SW480 (cell line): ENCODE data around the gene DNAJC10.
A peak's percentile ranks its signal among the peaks of the same experiment; 100 is the strongest.
"Not testable (repeated sequence)": the region's sequence is repeated elsewhere in the genome, so short reads cannot be mapped to it uniquely, and the experiment has no call there.

Experiments used
- DNase-seq: peaks from one replicate; pipeline ENCODE4 v3.0.0-alpha.2; 2016; ENCODE audit warnings: low spot score

Gene DNAJC10, protein sequence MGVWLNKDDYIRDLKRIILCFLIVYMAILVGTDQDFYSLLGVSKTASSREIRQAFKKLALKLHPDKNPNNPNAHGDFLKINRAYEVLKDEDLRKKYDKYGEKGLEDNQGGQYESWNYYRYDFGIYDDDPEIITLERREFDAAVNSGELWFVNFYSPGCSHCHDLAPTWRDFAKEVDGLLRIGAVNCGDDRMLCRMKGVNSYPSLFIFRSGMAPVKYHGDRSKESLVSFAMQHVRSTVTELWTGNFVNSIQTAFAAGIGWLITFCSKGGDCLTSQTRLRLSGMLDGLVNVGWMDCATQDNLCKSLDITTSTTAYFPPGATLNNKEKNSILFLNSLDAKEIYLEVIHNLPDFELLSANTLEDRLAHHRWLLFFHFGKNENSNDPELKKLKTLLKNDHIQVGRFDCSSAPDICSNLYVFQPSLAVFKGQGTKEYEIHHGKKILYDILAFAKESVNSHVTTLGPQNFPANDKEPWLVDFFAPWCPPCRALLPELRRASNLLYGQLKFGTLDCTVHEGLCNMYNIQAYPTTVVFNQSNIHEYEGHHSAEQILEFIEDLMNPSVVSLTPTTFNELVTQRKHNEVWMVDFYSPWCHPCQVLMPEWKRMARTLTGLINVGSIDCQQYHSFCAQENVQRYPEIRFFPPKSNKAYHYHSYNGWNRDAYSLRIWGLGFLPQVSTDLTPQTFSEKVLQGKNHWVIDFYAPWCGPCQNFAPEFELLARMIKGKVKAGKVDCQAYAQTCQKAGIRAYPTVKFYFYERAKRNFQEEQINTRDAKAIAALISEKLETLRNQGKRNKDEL

DNA sequence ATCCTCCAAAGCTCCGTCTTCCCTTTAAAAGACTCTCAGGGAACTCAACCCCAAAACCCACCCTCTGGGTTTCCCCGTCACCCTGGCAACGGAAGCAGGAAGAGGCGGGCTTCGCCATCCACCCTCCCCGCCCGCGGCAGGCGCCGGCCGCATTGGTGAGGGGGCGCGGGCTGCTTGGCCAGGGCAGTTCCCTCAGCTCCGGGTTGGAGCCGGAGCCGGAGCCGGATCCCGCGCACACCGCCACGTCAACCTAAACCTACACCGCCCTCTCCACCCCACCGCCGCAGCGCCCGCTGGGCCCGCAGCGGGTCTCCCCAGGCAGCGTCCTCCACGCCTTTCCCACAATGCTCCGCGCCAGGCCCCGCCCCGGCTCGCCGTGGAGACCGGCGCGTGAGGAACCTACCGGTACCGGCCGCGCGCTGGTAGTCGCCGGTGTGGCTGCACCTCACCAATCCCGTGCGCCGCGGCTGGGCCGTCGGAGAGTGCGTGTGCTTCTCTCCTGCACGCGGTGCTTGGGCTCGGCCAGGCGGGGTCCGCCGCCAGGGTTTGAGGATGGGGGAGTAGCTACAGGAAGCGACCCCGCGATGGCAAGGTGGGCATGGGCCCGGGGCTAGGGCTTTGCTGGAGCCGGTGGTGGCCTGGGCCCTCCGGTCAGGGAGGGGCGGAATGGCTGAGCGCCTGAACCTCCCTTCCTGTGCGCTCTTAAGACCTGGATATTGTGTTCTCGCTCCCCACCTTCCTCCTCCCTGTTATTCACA is at the start of gene DNAJC10:
Gene DNAJC10, plus strand, starts transcription at position 366 of the 758 bp plus-strand sequence. CDS start 1,830 bp downstream, outside the sequence.
- peak; percentile 73 for DNase-seq

DNA sequence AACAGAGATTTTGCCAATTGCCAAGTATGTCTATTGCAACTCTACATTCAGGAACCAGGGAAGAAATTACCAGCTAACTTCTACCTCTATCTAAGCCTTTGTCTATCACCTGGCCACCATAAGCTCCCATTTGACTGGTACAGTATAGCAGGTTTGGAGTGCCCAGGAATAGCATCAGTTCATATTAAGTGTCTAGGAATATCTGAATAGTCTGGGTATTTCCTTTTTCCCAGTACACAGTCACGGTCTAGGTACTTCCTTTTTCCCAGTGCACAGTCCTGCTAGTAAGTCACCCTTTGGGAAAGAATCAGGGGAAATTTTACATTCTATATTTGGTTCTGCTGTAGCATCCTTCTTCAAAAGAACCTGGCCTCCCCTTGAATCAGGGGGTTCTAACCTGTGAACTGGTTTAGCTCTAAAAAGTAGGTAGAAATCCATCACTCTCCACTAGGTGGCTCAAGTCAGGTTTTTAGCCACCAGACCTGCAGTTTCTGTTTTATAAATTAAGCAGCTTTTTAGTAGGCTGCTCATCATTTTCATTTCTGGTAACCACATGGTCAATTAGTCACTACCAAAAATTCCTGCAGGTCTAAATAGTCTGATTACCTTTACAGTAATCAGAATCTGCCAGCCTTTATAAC is 49.3 kb upstream of the DNAJC10 start:
- DNase-seq = peak; percentile 35

DNA sequence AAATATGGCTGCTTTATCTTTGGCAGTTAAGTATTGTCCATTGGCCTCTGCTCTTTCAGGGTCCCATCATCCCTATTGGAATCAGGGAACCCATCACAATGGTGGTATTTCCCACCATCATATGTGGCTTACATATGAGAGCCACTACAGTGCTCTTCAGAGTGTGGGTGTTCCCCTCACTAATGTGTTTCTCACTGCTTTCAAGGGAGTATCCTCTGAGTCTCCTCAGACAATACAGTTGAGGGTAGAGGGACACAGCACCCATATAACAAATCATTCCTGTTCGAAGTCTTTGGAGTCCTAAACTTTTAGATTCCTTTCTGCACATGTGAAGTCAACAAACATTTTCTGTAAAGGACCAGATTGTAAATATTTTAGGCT is 48.8 kb upstream of the DNAJC10 start:
- DNase-seq = no peak

DNA sequence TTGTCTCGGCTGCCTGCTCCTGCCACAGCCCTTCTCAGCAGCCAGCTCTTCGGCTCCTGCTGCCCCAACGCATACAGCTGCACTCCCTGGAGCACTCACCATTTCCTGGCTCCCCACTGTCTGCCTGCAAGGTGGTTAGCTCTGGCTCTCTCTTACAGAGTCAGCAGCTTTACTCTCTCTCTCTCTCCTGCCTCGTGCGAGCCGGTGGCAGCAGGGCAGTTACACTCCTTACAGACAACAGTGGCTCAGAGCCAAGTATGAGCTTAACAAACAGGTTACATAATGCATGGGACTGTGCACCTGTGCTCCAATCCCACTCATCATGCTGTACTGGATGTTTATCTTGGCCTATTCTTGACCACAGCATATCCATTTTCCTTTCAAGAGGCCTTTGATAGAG is 47.4 kb upstream of the DNAJC10 start:
- DNase-seq = peak; percentile 54

DNA sequence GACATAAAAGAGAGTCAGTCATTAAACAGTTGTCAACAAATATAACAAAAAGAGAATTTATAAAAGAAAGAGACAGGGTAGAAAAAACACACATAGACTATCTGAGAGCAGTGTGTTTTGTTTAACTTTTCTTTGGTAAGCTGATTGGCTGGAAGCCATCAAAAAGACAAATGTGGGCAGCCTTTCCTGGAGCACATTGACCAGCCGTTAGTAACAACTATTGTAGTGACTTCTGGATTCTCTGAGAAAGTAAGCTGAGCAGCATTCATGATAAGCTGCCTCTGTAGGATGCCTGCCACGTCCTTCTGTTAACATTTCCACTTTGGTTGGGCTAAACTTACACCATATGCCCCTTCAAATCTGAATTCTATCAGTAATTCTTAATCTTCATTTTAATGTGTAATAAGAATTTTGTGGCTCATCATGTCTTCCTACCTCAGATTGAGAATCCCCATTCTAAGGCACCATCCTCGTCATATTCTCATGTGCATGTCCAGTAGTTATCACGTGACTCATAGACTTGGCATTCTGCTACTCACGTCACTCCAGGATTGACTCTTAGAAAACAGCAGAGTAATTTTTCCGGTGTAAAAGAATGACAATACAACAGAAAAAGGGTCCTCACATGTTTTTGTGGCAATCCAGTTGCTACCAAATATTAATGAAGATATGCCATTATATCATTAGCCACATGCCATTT is 43.4 kb upstream of the DNAJC10 start:
- DNase-seq = no peak

DNA sequence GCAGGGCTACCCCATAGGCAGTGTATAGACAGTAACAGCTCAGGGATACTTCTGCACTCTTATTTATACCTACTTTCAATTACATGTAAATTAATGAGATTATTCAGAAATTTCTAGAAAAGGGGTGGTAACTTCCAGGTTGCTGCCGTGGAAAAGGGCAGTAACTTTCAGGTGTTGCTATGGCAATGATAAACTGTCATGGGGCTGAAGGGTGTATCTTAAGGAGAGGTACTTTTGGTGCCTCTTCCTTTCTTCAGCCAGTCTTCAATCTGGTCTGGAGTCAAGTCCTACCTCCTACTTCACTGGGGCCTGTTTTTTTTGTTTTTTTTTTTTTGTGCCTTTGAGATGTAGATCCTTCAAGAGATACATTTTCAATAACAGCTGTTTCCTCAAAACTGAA is 35.2 kb upstream of the DNAJC10 start:
- no peak for DNase-seq

DNA sequence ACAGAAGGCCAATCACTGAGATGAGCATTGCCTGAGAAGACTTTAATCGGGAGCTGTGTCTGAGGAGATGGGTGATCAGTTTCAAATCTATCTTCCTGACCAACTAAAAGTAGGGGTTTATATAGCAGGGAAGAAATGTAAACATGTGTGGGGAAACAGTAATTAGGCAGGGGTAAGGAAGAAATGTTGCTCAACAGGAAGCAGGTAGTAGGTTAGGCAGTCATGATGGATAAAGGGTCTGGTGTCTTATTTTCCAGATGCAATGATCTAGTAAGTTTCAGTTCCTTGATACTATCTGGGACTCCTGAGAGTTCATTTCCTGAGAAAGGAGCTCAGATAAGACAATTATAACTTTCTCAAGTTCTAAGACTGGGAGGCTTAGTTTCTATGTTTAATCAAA is 33.8 kb upstream of the DNAJC10 start:
- no peak for DNase-seq

DNA sequence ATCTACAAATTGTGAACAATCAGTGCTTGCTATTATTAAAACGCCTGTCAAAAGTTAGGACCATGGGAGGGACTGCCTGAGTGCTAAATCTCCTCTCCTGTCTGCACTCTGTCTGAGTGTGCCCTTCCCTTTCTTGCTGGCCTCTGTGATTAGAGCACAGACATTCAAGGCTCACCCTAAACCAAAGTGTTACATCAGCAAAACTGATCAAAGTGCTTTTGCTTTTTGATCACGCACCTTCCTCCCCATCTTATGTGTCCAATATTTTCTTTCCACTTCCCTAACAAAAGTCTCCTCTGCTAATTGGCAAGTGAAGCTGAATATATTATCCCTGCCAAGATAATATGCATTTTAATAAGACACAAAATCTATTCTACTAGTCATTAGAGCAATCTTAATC is 30.5 kb upstream of the DNAJC10 start:
- no peak for DNase-seq

DNA sequence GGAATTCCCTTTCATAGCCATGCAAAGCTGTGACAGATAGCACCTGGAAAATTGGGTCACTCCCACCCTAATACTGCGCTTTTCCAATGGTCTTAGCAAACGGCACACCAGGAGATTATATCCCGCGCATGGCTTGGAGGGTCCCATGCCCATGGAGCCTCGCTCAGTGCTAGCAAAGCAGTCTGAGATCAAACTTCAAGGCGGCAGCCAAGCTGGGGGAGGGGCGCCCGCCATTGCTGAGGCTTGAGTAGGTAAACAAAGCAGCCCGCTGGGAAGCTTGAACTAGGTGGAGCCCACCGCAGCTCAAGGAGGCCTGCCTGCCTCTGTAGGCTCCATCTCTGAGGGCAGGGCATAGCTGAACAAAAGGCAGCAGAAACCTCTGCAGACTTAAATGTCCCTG is 29.3 kb upstream of the DNAJC10 start:
- DNase-seq = not testable (repeated sequence)

DNA sequence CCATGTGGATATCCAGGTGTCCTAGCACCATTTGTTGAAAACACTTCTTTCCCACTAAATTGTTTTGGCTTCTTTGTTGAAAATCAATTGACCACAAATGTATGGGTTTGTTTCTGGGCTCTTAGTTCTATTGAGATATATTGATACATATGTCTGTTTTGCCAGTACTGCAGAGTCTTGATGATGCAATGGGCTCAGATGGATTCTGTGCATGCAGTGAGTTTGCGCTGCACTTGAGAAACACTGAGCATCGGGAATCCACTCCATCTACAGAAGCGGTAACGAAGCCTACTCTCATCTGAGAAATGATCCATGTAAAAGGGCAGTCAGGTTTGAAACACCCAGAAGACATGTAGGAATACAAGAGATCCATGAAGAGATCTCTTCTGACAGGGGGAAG is 21.9 kb upstream of the DNAJC10 start:
- no peak for DNase-seq

DNA sequence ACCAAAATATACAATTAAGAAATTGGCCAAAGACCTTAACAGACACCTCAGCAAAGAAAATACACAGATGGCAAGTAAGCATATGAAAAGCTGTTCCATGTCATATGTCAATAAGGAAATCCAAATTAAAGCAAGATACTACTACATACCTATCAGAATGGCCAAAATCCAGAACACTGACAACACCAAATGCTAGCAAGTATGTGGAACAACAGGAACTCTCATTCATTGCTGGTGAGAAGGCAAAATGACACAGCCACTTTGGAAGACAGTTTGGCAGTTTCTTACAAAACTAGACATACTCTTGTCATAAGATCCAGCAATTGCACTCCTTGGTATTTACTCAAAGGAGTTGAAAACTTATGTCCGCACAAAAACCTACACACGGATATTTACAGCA is 20.3 kb upstream of the DNAJC10 start:
- DNase-seq = no peak

DNA sequence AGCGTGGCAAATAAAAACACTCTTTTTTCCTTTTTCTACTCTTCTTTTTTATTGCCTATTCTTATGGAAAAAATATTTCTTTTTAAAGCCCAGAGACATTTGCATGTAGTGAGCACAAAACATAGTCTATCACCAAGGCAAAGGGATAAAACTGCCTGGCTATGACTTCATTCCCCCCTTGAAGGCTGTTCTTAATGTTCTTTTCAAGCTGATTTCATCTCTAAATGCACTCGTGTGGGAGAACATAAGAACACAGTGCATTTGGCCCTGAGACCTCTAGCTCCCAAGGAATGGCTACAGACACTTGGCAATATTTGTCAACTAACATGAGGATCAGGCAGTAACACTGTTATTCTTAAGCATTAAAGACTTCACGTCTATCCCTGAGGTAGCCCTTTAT is 17.4 kb upstream of the DNAJC10 start:
- no peak for DNase-seq

DNA sequence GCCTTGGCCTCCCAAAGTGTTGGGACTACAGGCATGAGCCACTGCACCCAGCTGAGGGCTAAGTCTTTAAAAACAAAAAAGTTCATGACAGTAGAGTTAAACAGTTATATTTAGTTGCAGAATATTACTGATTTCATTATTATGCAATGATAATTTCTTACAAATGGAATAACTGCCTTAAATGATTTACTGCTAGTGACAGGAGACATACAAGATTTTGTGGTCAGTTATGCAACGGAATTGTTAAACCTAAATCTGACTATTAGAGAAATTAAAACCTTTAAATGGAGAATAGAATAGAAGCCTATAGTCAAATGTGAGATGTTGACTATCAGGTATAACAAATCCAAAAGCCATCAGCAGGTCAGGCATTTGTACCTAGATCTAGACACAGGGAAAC is 10.3 kb upstream of the DNAJC10 start:
- DNase-seq = no peak

DNA sequence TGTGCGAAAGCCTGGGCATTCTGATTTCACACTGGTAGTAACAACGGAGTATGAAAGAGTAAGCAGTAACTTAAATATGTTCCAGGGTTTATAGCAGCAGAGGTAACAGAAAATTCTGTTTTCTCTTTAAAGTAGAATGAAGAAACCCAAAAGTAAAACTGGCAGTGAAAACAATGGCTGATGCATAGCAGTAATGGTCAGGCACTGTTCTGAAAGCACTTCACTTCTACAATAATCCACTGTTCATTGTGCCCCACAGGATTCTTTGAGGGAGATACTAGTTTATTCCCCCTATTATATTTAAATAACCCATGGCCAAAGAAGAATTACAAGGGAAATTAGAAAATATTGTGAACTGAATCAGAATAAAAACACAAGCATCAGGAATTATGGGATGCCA is 9.3 kb upstream of the DNAJC10 start:
- DNase-seq = no peak

DNA sequence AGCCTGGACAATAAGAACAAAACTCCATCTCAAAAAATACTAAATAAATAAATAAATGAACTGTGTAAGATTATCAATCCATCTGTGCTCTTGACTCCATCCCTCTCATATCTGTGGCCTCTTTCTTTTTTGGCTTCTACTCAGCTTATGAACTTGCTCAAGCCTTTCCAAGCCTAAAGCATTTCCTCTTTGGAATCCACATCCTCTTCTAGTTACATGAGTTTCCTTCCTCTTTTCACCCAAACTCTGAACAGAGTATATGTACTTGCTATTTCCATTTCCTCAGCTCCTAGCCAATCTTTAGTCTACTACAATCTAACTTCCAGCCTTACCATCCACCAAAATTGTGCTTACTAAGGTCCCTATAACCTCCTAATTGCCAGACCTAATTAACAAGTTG is 2.5 kb upstream of the DNAJC10 start:
- DNase-seq = no peak

DNA sequence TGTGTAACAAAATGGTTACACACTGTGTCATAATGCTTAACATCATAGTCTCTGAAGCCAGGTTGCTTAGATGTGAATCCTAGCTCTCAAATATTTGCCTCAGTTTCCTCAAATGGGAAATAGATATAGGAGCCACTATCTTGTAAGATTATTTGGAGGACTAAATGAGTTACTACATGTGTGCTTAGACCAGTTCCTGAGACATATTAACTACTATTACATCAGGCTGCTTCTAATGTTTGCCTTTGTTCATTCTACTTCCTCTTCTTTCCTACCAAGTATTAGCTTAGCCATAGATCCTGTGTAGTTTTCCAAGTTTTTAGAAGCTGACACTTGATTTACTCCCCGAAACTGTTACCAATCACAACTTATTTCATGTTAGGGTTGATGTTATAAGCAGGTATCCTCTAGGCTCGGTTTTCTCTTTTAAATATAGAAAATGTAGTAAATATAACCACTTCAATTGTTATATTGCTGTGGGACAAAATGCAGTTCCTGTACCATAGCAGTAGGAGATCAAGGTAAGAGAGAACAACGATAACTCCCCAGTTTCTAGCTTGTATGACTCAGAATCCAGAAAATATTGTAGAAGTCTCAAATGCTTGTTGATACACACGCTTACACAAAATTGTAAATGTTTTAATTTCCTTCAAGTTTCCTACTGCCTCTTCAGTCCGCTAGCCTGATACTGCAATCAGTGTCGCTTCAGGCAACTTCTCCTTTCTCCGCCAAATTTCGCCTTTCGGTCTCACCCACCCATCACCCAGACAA is 751 bp upstream of the DNAJC10 start:
- peak; percentile 45 for DNase-seq

DNA sequence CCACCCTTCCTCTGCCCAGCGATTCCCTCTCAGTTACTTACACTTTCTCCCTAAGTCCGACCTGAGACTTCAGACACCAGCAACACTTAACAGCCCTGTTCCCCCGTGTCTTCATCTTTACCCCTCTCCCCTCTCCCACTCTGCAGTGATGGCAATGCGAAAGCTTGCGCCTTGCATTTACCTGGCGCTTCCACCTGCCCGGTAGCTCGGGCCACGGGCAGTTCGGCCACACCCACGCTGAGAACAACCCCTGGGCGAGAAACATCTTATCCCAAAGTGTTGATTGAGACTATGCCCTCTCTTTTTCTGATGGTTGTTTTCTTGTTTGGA is 558 bp downstream of the DNAJC10 start:
- DNase-seq = peak; percentile 59

DNA sequence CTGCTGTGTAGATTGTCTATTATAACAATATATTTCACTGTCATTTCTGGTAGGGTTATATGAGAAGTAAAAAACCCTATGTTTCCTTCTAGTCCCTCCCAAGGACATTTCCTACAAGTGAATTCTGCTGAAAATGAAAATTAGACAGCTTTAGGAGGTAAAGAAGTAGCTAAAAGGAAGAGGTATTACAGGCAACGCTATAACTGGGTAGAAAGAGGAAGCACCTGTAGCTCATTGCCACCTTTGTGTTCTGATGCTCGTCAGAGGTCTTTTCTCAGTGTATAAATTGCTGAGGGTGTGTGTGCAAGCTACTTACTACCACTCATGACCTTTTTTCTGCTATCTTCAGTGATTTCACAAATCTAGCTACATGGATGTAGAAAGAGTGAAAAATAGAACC is 1.4 kb downstream of the DNAJC10 start:
- peak; percentile 17 for DNase-seq

DNA sequence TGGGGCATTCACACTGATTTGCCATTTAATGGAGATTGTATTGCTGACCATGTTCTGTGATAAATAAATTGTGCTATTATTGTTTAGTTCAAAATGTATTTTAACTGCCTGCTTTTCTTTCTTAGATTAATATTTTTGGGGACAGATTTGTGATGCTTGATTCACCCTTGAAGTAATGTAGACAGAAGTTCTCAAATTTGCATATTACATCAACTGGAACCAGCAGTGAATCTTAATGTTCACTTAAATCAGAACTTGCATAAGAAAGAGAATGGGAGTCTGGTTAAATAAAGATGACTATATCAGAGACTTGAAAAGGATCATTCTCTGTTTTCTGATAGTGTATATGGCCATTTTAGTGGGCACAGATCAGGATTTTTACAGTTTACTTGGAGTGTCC is 1.8 kb downstream of the DNAJC10 start:
- DNase-seq = no peak

DNA sequence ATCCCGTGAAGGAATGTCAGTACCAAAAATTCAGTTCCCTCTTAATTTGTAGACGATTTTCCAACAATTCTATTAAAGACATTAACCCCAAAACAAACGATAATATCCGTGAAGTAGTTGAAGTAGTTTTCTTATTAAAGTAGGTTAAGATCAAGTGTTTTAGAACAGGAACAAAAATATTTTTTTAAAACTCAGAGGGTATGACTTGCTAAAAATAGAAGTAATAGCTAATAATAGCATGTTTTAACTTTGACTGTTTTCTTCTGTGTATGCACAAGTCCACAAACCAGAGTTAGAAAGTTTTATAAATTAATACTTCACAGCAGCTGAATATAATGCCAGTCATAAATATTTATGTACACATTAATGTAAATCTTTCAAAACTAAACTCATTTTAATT is 2.4 kb downstream of the DNAJC10 start:
- no peak for DNase-seq

DNA sequence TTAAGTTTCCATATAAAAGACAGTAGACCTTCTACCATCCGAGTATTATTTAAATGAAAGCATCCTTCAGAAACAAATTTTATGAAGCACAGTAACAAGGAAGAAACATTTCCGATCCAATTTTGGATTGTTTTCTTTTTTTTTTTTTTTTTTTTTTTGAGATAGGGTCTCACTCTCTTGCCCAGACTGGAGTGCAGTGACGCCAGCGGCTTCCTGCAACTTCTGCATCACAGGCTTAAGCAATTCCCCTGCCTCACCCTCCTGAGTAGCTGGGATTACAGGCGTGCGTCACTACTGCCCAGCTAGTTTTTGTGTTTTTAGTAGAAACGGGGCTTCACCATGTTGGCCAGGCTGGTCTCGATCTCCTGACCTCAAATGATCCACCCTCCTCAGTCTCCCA is 3.1 kb downstream of the DNAJC10 start:
- not testable (repeated sequence) for DNase-seq
